Liver (tissue), 9 donors: ENCODE results near the gene PIANP. TPM values are rescaled to one million over a fixed set of nuclear protein-coding genes. Genes with fewer than 3 reads are reported as not detected.
"Not testable (repeated sequence)": the region's sequence is repeated elsewhere in the genome, so short reads cannot be mapped to it uniquely, and the experiment has no call there.

Experiments used
- DNase-seq: peaks from one replicate; pipeline ENCODE4 v3.0.0-alpha.2; 2017; ENCODE audit warnings: low spot score
- H3K27ac ChIP-seq, 2 donors: one replicate each; pipeline ENCODE4 v1.7.0; 2013; ENCODE audit warnings: inconsistent platforms in 2 of 2, low read length in 2 of 2, control low read depth in 1 of 2, low read depth in 1 of 2, mild to moderate bottlenecking in 1 of 2
- H3K27me3 ChIP-seq, 4 donors: one replicate each; pipeline versions ENCODE4 v1.6.1 to v1.7.0; 2013; ENCODE audit warnings: low read length in 3 of 4, inconsistent platforms in 1 of 4, mild to moderate bottlenecking in 1 of 4, moderate library complexity in 1 of 4; ENCODE audit not compliant: control insufficient read depth in 4 of 4, insufficient read depth in 4 of 4
- H3K36me3 ChIP-seq, 4 donors: one replicate each; pipeline versions ENCODE4 v1.6.1 to v1.7.0; 2013; ENCODE audit warnings: low read length in 3 of 4, mild to moderate bottlenecking in 3 of 4, low read depth in 1 of 4, moderate library complexity in 1 of 4; ENCODE audit not compliant: control insufficient read depth in 4 of 4, insufficient read depth in 3 of 4
- H3K4me1 ChIP-seq, 4 donors: one replicate each; pipeline versions ENCODE4 v1.6.1 to v1.7.0; 2013; ENCODE audit warnings: low read length in 3 of 4, mild to moderate bottlenecking in 3 of 4, moderate library complexity in 1 of 4; ENCODE audit not compliant: control insufficient read depth in 4 of 4, insufficient read depth in 4 of 4
- H3K4me3 ChIP-seq, 3 donors: one replicate each; pipeline versions ENCODE4 v1.6.1 to v1.7.0; 2013; ENCODE audit warnings: low read length in 3 of 3, control low read depth in 1 of 3, low read depth in 1 of 3, mild to moderate bottlenecking in 1 of 3
- H3K9ac ChIP-seq, 2 donors: one replicate each; pipeline ENCODE4 v1.7.0; 2013; ENCODE audit warnings: low read length in 2 of 2, mild to moderate bottlenecking in 2 of 2, moderate library complexity in 2 of 2, control low read depth in 1 of 2, low read depth in 1 of 2
- H3K9me3 ChIP-seq, 4 donors: one replicate each; pipeline versions ENCODE4 v1.6.1 to v1.7.0; 2013; ENCODE audit warnings: low read length in 3 of 4; ENCODE audit not compliant: control insufficient read depth in 4 of 4
- FOXA1 ChIP-seq: IDR thresholded peaks from 2 replicates; pipeline ENCODE4 v1.6.1; 2016; ENCODE audit warnings: antibody characterized with exemption
- FOXA2 ChIP-seq: IDR thresholded peaks from 2 replicates; pipeline ENCODE4 v1.6.1; 2016; ENCODE audit warnings: antibody characterized with exemption
- GABPA ChIP-seq, 2 donors: IDR thresholded peaks in 1 of 2; conservative IDR thresholded peaks in 1 of 2; 2 replicates each; pipeline ENCODE4 v1.6.1; 2016; ENCODE audit warnings: antibody characterized with exemption in 2 of 2, mild to moderate bottlenecking in 1 of 2, moderate library complexity in 1 of 2
- HNF4A ChIP-seq, 2 donors: conservative IDR thresholded peaks; 2 replicates each; pipeline ENCODE4 v1.6.1; 2016; ENCODE audit warnings: antibody characterized with exemption in 2 of 2, mild to moderate bottlenecking in 2 of 2
- HNF4G ChIP-seq: IDR thresholded peaks from 2 replicates; pipeline ENCODE4 v1.6.1; 2016; ENCODE audit warnings: antibody characterized with exemption
- JUND ChIP-seq, 2 donors: IDR thresholded peaks; 2 replicates each; pipeline ENCODE4 v1.6.1; 2016; ENCODE audit warnings: antibody characterized with exemption in 2 of 2
- NR2F2 ChIP-seq: IDR thresholded peaks from 2 replicates; pipeline ENCODE4 v1.6.1; 2016; ENCODE audit warnings: antibody characterized with exemption
- RAD21 ChIP-seq, 2 donors: IDR thresholded peaks; 2 replicates each; pipeline ENCODE4 v1.6.1; 2016; ENCODE audit warnings: antibody characterized with exemption in 2 of 2, mild to moderate bottlenecking in 2 of 2
- RXRA ChIP-seq, 2 donors: IDR thresholded peaks; 2 replicates each; pipeline ENCODE4 v1.6.1; 2017 to 2018; ENCODE audit warnings: antibody characterized with exemption in 2 of 2, mild to moderate bottlenecking in 1 of 2
- TAF1 ChIP-seq: conservative IDR thresholded peaks from 2 replicates; pipeline ENCODE4 v1.6.1; 2016; ENCODE audit warnings: antibody characterized with exemption, mild to moderate bottlenecking
- YY1 ChIP-seq: IDR thresholded peaks from 2 replicates; pipeline ENCODE4 v1.6.1; 2016; ENCODE audit warnings: antibody characterized with exemption, mild to moderate bottlenecking
- WGBS: extraction: QIAGEN DNeasy Blood & Tissue Kit; methylation state at CpG from one replicate; pipeline ENCODE4 v1.1.7; 2013; 5-methylcytosine and 5-hydroxymethylcytosine counted together
- polyA plus RNA-seq, 2 donors: library from polyadenylated mRNA; stranded (reverse) in 1 of 2; unstranded in 1 of 2; fragments of 200-250 nt in 1 of 2; fragments of >200 nt in 1 of 2; fragmentation: Nextera tagmentation in 1 of 2; extraction: Ambion mirVana in 1 of 2; gene quantifications; one replicate each; pipeline versions ENCODE4 v1.2.1 to v1.2.3, GENCODE V29; 2013 to 2015
- total RNA-seq, 2 donors: library from RNA; depleted of rRNA; stranded (reverse); fragments of >200 nt; gene quantifications; one replicate each; pipeline ENCODE4 v1.2.3, GENCODE V29; 2014
- TF ChIP-seq, protein P1 (sequence below): IDR thresholded peaks from 2 replicates; pipeline ENCODE4 v1.6.1; 2016; ENCODE audit warnings: antibody characterized with exemption
- TF ChIP-seq, protein P2 (sequence below): IDR thresholded peaks from 2 replicates; pipeline ENCODE4 v1.6.1; 2016; ENCODE audit warnings: antibody characterized with exemption, mild to moderate bottlenecking
- donor health status: healthy.
- donor health status: healthy.
- donor health status: healthy.
- donor health status: healthy.
- donor health status: healthy.

PIANP gene
- total and polyA plus RNA-seq, 4 donors: 0.03 TPM; not detected in 3

DNA sequence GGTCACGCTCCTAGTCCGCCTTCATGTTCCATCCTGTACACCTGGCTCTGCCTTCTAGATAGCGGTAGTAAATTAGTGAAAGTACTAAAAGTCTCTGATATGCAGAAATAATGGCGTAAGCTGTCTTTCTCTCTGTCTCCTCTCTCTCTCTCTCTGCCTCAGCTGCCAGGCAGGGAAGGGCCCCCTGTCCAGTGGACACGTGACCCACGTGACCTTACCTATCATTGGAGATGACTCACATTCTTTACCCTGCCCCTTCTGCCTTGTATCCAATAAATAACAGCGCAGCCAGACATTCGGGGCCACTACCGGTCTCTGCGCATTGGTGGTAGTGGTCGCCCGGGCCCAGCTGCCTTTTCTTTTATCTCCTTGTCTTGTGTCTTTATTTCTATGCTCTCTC is 41.5 kb upstream of the PIANP start:
- not testable (repeated sequence) for H3K4me3 ChIP-seq, H3K27me3 ChIP-seq, H3K27ac ChIP-seq, H3K9me3 ChIP-seq, DNase-seq, H3K9ac ChIP-seq, H3K4me1 ChIP-seq, H3K36me3 ChIP-seq
- 89% methylated on average over 12 of the region's 12 CpGs for WGBS

DNA sequence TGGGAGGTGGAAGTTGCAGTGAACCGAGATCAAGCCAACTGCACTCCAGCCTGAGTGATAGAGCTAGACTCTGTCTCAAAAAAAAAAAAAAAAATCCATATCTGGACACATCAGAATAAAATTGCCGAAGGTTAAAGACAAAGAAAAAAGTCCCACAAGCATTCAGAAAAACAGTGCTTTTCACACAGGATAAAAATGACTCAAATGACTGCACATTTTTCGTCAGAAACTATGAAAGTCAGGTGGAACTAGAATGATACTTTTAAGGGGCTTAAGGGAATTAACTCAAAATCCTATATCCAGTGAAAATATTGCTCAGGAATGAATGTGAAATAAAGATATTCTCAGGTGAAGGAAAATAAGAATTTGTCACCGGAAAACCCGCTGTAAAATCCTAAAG is 36.1 kb upstream of the PIANP start:
- WGBS: 97% methylated on average over 5 of the region's 5 CpGs
- Histone ChIP-seq H3K9ac (no peak overlapping the region), H3K9me3 (no peaks in the 10 kb centered on the region)

DNA sequence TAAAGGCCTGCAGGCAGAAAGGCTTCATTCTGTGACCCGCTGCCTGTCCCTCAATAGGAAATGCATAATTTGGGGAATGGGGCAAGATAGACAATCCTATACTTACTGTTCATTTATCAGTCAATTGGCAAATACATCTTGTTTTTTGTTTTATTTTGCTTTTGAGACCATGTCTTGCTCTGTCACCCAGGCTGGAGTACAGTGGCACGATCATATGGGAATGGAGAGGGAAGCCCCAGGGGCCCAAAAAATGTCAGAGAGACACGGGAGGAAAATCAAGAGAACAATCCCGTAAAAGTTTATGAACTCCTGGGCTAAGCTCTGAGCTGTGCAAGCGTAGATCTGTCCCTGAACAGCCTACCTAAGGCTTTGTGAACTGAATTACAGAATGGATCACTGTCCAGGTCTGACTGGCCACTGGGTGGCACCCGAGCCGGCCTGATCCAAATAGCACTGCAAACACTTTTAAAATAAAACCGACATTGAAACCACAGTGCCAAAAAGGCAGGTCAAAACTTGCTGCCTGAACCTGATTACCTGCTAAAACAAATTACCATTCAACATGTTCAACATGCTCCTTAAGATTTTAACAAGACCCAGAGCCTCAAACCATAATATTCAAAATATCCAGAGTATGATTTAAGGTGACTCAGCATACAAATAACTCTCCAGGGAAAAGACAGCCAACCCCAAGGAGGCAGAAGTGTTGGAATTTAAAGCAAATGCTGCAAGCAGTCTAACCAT is 35.0 kb upstream of the PIANP start:
- Histone ChIP-seq H3K36me3 (peaks cover 2 to 20% (median 13%) of the 10 kb centered on the region in 4 donors), H3K9ac (peak overlapping the region in 1 of 2 donors; percentile 76), H3K27ac (no peak overlapping the region), H3K27me3 (no peaks in the 10 kb centered on the region), H3K4me3 (no peak overlapping the region), H3K4me1 (peaks cover 0 to 4% (median 3%) of the 10 kb centered on the region in 4 donors), H3K9me3 (no peaks in the 10 kb centered on the region)
- 31% methylated on average over 8 of the region's 8 CpGs for WGBS
- peak; percentile 55 for DNase-seq
- TF ChIP-seq HNF4A (conservative IDR thresholded peaks at IDR 0.05): peak in 1 of 2 donors; percentile 19
- TF ChIP-seq JUND (IDR thresholded peaks at IDR 0.05): no peak
- peak in 1 of 2 donors; percentile 9 for TF ChIP-seq RXRA (IDR thresholded peaks at IDR 0.05)
- TF ChIP-seq HNF4G: no peak
- peak; percentile 40 for TF ChIP-seq YY1
- TF ChIP-seq, protein P1, sequence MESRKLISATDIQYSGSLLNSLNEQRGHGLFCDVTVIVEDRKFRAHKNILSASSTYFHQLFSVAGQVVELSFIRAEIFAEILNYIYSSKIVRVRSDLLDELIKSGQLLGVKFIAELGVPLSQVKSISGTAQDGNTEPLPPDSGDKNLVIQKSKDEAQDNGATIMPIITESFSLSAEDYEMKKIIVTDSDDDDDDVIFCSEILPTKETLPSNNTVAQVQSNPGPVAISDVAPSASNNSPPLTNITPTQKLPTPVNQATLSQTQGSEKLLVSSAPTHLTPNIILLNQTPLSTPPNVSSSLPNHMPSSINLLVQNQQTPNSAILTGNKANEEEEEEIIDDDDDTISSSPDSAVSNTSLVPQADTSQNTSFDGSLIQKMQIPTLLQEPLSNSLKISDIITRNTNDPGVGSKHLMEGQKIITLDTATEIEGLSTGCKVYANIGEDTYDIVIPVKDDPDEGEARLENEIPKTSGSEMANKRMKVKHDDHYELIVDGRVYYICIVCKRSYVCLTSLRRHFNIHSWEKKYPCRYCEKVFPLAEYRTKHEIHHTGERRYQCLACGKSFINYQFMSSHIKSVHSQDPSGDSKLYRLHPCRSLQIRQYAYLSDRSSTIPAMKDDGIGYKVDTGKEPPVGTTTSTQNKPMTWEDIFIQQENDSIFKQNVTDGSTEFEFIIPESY: no peak
- TF ChIP-seq, protein P2, sequence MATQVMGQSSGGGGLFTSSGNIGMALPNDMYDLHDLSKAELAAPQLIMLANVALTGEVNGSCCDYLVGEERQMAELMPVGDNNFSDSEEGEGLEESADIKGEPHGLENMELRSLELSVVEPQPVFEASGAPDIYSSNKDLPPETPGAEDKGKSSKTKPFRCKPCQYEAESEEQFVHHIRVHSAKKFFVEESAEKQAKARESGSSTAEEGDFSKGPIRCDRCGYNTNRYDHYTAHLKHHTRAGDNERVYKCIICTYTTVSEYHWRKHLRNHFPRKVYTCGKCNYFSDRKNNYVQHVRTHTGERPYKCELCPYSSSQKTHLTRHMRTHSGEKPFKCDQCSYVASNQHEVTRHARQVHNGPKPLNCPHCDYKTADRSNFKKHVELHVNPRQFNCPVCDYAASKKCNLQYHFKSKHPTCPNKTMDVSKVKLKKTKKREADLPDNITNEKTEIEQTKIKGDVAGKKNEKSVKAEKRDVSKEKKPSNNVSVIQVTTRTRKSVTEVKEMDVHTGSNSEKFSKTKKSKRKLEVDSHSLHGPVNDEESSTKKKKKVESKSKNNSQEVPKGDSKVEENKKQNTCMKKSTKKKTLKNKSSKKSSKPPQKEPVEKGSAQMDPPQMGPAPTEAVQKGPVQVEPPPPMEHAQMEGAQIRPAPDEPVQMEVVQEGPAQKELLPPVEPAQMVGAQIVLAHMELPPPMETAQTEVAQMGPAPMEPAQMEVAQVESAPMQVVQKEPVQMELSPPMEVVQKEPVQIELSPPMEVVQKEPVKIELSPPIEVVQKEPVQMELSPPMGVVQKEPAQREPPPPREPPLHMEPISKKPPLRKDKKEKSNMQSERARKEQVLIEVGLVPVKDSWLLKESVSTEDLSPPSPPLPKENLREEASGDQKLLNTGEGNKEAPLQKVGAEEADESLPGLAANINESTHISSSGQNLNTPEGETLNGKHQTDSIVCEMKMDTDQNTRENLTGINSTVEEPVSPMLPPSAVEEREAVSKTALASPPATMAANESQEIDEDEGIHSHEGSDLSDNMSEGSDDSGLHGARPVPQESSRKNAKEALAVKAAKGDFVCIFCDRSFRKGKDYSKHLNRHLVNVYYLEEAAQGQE: no peak
- no peak for TF ChIP-seq FOXA1
- TF ChIP-seq GABPA (IDR thresholded peaks at IDR 0.05 in 1 of 2, conservative IDR thresholded peaks at IDR 0.05 in 1 of 2): no peak
- no peak for TF ChIP-seq NR2F2
- peak; percentile 94 to 96 for TF ChIP-seq RAD21 (IDR thresholded peaks at IDR 0.05)
- no peak for TF ChIP-seq FOXA2

More for the DNA sequence above, 36.1 kb upstream of the PIANP start:
- Histone ChIP-seq H3K4me3 (no peak overlapping the region), H3K36me3 (peaks cover 0 to 10% (median 3%) of the 10 kb centered on the region in 4 donors), H3K27me3 (no peaks in the 10 kb centered on the region), H3K27ac (no peak overlapping the region), H3K4me1 (peaks cover 0 to 4% (median 3%) of the 10 kb centered on the region in 4 donors)
- no peak for TF ChIP-seq FOXA2
- no peak for TF ChIP-seq JUND (IDR thresholded peaks at IDR 0.05)
- no peak for TF ChIP-seq NR2F2
- no peak for TF ChIP-seq RAD21 (IDR thresholded peaks at IDR 0.05)
- TF ChIP-seq, protein P2: no peak
- no peak for TF ChIP-seq FOXA1
- no peak for TF ChIP-seq TAF1
- no peak for TF ChIP-seq HNF4G
- DNase-seq: no peak
